GM18868 (cell line): ENCODE measurements around the gene OR1I1.
"Not testable (repeated sequence)": the region's sequence is repeated elsewhere in the genome, so short reads cannot be mapped to it uniquely, and the experiment has no call there.

Experiments used
- ATAC-seq: cut with Tn5 transposase; IDR thresholded peaks from one replicate; pipeline ENCODE4 v1.9.1; 2021; ENCODE audit warnings: mild to moderate bottlenecking, moderate library complexity; ENCODE audit not compliant: unreplicated experiment

OR1I1 gene

GRCh38 chr19:15081911-15082310, at the start of gene OR1I1:
Gene OR1I1, plus strand, starts transcription at chr19:15082211. Its CDS starts 4,855 bp downstream, at chr19:15087066.
- ATAC-seq = no peak

GRCh38 chr19:15035795-15036311, 46.2 kb upstream of the OR1I1 start:
- ATAC-seq = no peak

- ATAC-seq = no peak
These were observed 44.4 kb upstream of the OR1I1 start for GRCh38 chr19:15037586-15037985.

GRCh38 chr19:15038294-15038693, 43.7 kb upstream of the OR1I1 start:
- ATAC-seq = no peak

GRCh38 chr19:15042003-15042402, 40.0 kb upstream of the OR1I1 start:
- no peak for ATAC-seq

GRCh38 chr19:15042826-15043225, 39.2 kb upstream of the OR1I1 start:
- ATAC-seq = no peak

- ATAC-seq = no peak
These were observed 36.5 kb upstream of the OR1I1 start for GRCh38 chr19:15045506-15045905.

GRCh38 chr19:15047680-15048079, 34.3 kb upstream of the OR1I1 start:
- ATAC-seq = no peak

GRCh38 chr19:15048128-15048527, 33.9 kb upstream of the OR1I1 start:
- ATAC-seq = no peak

GRCh38 chr19:15048885-15049541, 33.0 kb upstream of the OR1I1 start, which contains the start of gene CASP14:
Gene CASP14, plus strand, starts transcription at chr19:15049480. Its CDS starts 2,772 bp downstream, at chr19:15052252.
- no peak for ATAC-seq

GRCh38 chr19:15050639-15051038, 31.4 kb upstream of the OR1I1 start:
- ATAC-seq = no peak

GRCh38 chr19:15062036-15062435, 20.0 kb upstream of the OR1I1 start:
- no peak for ATAC-seq

- not testable (repeated sequence) for ATAC-seq
These were observed 11.6 kb upstream of the OR1I1 start for GRCh38 chr19:15070386-15070785.

GRCh38 chr19:15072930-15073647, 8.9 kb upstream of the OR1I1 start:
- no peak for ATAC-seq

- ATAC-seq = no peak
These were observed 7.6 kb upstream of the OR1I1 start for GRCh38 chr19:15074371-15074770.

GRCh38 chr19:15075806-15076205, 6.2 kb upstream of the OR1I1 start:
- no peak for ATAC-seq

GRCh38 chr19:15080002-15080401, 2.0 kb upstream of the OR1I1 start:
- not testable (repeated sequence) for ATAC-seq

GRCh38 chr19:15087182-15087581, 5.2 kb downstream of the OR1I1 start:
- no peak for ATAC-seq

- ATAC-seq = no peak
These were observed 10.1 kb downstream of the OR1I1 start for GRCh38 chr19:15091918-15092753.

- no peak for ATAC-seq
These were observed 11.0 kb downstream of the OR1I1 start for GRCh38 chr19:15093001-15093400.

- ATAC-seq = no peak
These were observed 14.2 kb downstream of the OR1I1 start for GRCh38 chr19:15096223-15096622.
